GM19452 (cell line): Measurements from ENCODE around the gene MRPL23.

Experiments used
- ATAC-seq: cut with Tn5 transposase; IDR thresholded peaks from one replicate; pipeline ENCODE4 v1.9.1; 2021; ENCODE audit not compliant: unreplicated experiment

MRPL23 gene

DNA sequence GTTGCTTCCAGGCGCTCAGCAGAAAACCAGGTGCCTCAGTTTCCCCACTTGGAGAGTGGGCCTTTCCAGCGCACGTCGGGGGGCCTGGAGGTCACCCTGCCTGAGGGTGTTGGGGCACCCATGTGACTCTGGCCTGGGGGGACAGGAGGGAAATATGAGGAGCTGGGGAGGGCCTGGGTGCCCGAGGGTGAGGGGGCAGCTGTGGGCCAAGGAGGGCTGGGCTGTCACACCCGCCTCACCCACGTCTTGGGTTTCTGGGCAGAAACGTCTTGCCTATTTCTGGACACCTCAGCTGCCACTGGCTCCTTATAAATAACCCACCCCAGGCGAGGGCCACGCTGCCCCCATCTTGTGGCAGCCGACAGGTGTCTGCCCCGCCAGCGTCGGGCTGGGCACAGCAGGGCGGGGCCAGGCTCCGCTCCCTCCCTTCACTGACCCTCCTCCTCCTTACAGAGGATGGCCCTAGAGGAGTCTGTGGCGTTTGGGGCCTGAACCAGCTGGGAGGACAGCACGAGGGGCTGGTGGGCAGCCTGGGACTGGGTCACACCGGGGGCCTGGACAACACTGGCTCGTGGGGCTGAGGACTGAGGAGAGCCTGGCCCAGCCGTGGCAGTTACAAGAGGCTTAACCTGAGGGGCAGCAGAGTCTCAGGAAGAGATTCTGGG, 26.1 kb upstream of the MRPL23 start:
- no peak for ATAC-seq

GRCh38 chr11:1921574-1922141, 25.5 kb upstream of the MRPL23 start:
- ATAC-seq: no peak

- no peak for ATAC-seq
Observed at GRCh38 chr11:1922481-1923081, 24.6 kb upstream of the MRPL23 start.

GRCh38 chr11:1923201-1923956, 23.8 kb upstream of the MRPL23 start:
- no peak for ATAC-seq

GRCh38 chr11:1924181-1924580, 23.0 kb upstream of the MRPL23 start:
- ATAC-seq: no peak

GRCh38 chr11:1924646-1925372, 22.3 kb upstream of the MRPL23 start:
- no peak for ATAC-seq

GRCh38 chr11:1925373-1926155, 21.6 kb upstream of the MRPL23 start:
- no peak for ATAC-seq

GRCh38 chr11:1926156-1927025, 20.7 kb upstream of the MRPL23 start:
- no peak for ATAC-seq

DNA sequence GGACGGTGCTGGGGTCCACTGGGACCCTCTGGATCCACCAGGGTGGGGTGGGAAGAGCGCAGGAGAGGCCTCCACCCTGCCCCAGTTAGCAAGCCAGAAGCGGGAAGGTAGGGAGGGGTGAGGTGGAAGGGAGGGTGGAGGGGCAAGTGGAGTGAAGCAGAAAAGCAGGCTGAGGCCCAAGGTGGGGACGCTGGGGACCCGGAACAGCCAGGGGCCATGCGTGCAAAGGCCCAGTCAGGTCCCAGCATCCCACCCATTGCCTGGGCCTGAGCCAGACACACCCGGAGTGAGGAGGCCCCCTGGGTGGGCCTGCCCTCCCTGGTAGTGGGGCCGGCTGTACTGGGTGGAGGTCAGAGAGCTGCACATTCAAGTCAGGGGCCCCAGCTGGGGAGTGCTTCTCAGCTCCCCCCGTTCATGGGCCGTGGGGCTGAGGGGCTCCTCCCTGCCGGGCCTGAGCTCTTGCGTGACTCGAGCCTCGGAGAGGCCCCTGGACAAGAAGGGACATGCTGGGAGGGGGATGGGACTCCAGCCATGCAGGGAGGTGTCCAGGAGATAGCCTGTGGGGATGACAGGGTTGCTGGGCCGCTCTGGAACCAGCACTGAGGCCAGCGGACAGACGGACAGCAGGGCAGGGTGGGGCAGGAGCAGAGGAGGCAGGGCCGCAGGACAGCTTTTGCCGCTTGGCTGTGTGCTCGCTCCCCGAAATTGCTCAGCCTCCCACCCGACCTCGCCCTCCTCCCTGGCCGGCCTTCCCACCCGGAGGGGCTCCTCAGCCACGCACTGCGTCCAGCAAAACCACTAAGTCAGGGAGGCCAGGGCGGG, 19.9 kb upstream of the MRPL23 start:
- no peak for ATAC-seq

DNA sequence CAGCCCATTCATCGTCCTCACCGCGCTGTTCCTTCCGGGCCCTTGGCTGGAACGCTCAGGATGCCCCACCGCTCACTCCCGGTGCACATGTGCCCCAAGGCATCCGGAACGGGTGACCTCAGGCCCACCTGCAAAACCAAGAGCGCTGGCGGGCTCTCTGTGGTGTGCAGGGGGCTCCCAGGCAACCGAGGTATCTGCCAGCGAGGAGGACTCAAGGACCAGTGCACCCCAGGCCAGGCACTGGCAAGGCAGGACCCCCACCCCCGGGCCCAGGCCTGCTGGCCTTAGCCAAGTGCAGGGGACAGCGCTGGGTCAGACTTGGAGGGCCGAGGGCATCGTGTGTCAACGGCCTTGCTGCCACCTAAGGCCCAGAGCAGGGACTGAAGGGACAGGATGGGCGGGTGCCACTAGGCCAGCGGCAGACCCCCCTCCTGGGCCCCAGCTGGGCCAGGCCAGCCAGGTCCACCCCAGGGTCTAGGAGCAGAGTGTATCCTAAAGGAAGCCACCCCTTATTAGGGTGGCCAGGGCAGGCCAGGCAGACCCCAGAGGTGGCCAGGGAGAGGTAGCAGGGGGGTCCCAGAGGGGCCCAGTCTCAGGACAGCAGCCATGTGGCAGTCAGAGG, 19.2 kb upstream of the MRPL23 start:
- no peak for ATAC-seq

GRCh38 chr11:1928470-1928890, 18.7 kb upstream of the MRPL23 start:
- ATAC-seq: no peak

DNA sequence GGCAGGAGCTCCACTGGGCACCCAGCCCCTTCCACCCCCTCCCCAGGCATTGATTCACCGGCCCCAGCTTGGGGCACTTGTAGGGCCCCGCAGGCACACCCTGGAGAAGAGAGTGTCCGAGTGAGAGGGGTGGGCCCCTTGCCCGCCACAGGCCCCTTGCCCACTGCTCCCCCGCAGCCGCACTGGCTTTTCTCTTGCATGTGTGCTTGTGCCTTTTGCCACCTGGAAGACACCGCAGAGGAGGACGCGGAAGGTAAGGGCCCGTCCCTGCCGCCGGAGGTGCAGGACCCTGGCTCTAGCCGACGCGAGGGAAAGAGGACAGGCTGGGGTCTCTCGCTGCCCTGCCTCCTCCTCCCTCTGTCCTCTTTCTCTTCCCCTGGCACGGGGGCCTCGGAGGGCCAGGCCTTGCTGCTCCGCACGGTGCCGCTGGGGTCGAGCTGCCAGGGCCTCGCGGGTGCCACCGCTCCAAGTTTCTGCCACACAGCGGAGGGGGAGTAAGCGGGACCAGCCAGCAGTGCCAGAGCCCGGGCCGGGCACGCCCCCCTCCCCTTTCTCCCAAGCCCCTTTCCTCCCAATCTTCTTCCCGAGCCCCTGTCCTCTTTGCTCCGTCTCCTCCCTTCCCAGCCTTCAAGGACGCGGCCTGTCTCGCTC, 18.1 kb upstream of the MRPL23 start:
- no peak for ATAC-seq

GRCh38 chr11:1929621-1930461, 17.3 kb upstream of the MRPL23 start:
- ATAC-seq: no peak

DNA sequence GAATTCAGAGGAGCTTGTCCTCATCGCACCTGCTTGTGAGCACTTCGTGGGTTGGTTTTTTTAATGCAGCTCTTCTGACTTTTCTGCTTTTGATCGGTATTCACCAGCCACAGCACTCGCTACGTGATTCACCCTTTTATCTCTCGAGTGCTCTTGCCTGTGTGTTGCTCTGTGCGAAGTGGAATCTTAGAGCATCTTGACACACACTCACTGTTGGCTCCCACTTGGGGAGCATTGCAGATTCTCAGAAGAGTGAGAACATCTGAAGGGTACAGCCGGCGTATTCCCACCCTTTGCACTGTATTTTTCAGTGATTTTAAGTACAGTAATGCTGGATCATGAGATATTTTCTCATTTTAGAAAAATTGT, 16.7 kb upstream of the MRPL23 start:
- no peak for ATAC-seq

DNA sequence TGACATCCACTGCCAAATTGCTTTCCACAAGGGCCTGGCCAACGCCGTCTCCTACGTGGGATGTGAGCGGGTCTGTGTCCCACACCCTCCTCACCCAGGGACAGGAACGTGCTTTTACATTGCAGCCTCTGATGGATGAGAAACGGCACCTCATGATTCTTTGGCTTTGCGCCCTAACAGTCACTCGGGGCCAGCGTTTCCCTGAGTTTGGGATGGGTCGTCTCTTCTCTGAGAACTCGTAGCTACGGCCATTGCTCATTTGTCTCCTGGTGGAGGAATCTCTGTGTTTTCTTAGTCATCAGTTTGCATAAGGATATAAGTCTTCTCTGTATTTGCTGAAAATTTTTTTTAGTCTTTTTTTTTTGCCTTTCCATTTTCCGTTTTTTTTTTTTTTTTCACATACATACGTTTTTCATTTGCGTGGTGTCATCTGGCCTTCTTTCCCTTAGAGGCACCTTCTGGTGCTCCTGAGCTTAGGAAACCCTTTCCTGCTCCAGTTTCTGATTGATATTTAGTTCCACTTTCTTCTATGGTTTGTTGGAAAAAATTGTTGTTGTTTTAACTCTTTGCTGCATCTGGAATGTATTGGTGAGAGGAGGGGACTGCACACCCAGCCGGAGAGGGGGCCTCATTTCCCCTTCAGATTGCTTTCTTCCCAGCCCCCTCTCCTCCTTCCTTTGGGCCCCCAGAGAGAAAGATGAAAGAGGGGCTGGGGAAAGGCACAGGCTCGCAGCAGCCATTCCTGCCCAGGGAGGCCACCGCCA, 15.6 kb upstream of the MRPL23 start:
- ATAC-seq: no peak

DNA sequence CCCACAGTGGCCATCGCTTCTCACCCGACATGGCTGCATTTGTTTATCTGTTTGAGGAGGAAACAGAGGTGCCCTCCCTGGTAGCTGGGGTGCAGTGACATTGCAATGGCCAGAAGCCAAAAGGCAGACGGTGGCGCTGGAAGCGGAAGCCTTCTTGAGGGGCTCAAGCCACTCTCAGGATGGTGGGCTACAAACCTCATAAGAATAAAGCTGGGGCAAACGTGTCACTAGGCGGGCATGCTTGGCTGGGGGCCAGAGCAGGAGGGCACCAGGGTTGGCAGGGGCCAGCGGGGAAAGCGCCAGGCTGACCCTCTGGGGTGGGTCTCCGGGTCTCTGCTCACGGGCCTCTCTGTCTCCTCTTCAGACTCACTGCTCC, 15.0 kb upstream of the MRPL23 start:
- ATAC-seq: no peak
